SW480 (cell line): ENCODE results near the gene SARDH.

Experiments
- DNase-seq: peaks from one replicate; pipeline ENCODE4 v3.0.0-alpha.2; 2016; ENCODE audit warnings: low spot score

Gene SARDH

GRCh38 chr9:133734590-133735414 is 3.4 kb downstream of the SARDH start:
- no peak for DNase-seq

DNA sequence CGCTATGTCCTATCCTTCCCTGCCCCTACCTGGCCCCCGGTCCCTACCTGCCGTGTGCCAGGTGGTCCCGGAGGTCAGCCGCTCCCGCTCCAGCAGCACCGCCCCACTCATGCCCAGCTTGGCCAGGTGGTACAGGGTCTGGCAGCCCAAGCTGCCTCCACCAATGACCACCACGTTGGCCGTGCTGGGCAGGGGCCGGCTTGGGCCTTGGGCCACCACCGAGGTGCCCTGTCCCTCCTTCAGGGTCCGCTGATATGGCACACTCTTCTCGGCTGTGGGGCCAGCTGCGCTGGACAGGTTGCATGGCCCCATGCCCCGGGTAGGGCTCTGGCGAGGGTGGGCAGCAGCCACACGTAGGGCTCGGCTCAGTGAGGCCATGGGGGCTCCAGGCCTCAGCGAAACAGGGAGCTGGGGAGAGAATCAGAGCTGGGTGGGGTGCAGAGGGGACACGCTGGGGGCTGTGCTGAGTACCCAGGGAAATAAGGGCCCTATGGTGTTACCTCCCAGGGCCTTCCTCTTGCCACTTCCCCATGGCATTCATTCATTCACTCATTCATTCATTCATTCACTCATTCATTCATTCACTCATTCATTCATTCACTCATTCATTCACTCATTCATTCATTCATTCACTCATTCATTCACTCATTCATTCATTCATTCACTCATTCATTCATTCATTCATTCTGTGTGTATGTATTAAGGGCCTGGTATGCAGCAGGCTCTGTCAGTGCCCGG is 4.2 kb downstream of the SARDH start:
- DNase-seq, result no peak

DNA sequence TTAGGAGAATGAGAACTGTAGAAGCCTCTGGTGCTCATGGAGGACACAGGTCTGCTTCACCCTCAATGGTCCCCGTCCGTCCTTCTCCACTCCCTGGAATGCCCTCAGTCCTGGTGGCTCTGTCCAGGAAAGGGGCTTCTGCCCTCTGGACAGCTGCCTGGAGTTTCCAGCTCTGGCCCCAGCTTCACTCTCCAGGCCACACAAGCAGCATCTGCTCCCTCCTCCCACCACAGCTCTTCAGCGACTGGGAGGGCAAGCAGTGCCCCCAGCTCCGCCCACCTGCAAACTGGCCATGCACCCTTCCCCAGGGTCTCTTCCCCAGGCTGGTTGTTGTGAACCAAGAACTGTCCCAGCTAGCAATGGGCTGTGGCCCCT is 4.7 kb downstream of the SARDH start:
- DNase-seq, result no peak

GRCh38 chr9:133732639-133733408 is 5.3 kb downstream of the SARDH start:
- no peak for DNase-seq

DNA sequence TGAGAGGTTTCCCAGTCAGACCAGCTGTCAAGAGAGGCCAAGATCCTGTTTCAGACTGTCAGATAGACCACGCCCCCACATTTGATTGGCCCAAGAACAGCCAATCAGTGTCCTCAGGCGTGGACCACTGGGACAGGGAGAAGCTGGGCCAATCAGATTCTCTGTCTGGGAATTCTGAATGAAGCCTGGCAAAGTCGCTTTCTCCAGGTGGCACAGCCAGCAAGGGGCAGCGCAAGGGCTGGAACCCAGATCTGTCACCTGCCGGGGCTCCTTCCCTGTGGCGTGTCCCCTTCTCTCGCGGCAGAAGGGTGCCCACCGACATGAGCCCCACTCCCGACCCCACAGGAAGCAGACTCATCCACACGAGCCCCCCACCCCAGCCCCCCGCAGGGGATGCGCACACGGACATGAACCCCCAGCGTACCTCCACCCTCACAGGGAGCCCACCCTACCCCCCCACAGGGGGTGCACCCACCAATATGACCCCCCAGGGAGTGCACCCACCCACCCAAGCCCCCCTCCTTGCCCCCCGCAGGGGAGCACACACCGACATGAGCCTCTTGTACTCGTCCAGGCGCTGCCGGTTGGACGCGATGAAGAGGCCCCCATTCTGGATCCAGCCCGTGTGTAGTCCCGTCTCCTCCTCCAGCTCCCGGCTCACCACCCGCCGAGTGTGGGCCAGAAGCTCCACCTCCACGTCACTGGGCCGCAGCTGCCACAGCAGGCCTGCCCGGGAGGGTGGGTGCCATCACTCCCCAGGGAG is 6.1 kb downstream of the SARDH start:
- peak; percentile 65 for DNase-seq

- DNase-seq, result no peak
Observed at GRCh38 chr9:133730994-133731715, 7.0 kb downstream of the SARDH start.

DNA sequence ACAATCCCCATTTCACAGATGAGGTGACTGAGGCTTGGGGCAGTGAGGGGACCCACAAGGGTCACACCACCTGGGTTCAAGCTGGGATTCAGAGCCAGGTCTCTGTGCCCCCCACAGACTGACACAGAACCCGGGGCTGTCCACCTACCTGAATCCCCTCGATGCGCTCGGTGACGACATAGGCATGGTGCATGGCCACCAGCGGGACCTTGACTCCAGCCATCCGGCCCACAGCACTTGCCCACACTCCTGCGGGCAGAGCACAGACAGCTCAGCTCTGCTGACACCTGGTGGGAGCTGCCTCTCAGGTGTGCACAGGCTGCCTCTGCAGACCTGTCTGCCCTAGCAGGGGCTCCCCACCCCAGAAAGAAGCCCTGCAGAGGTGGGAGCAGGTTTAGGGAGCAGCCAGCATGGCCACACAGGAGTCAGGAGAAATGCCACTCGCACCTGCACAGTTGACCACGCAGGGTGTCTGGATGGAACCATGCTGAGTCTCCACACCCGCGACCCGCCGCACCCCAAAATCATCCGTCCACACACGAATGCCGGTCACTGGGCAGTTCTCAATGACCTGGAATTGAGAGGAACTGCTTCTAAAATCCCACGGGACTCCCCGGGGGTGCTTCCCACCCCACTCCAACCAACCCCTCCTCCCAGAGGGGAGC is 8.4 kb downstream of the SARDH start:
- no peak for DNase-seq

DNA sequence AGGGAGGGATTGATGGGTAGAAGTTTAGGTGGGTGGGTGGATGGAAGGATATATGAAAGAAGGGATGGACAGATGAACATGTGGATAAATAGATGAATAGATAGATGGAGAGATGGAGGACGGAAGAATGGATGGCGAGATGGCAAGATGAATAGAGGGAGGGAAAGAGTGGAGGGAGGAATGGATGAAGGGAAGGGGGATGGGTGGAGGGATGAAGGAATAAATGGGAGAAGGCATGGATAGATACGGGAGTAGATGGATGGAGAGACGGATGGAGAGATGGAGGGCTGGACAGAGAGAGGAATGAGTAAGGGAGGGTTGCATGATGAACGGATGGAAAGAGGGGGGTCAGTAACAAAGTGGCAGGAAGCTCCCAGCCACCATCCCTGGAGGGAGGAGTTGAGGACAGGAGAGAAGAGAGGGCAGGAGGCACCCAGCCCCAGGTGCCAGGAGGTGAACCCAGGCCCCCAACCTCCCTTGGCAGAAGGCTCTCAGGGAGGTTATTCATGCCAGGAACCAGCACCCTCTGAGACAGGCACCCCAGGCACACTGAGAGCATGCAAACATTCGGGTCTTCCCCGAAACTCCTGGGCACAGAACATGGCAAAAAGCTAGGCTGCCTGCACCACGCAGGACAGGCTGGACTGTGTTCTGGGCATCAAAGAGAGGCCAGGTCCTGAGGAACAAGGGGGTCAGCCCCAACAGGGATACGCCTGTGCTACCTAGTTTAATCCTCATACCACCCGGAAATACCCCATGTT is 9.1 kb downstream of the SARDH start:
- no peak for DNase-seq

- DNase-seq, result no peak
Observed at GRCh38 chr9:133727876-133728441, 10.2 kb downstream of the SARDH start.

DNA sequence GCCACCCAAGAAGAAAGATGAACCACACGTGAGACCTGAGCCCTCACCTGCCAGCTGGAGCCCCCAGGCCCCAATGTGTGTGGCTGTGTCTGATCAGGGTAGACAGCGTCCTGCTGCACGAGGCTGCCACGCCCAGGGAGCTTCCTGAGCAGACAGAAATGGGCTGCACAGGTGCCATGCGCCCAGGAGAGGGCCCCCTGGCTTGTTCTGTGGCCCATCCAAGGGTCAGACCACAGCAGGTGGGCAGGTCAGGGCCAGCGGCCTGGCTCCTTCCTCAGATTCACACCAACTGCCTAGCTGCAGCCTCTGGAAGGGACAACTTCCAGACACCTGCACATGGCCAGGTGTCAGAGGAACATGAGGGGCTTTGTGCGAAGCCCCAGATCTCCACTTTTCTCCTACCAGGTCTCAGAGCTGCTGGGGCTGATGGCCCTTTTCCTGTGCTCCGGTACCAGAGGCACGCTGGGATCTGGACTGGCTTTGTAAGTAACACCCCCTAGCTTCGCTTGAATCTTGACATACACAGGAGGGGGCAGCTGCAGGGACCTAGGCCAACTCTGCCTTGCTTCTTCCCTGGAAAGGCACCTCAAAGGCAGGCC is 10.8 kb downstream of the SARDH start:
- DNase-seq, result peak; percentile 42

DNA sequence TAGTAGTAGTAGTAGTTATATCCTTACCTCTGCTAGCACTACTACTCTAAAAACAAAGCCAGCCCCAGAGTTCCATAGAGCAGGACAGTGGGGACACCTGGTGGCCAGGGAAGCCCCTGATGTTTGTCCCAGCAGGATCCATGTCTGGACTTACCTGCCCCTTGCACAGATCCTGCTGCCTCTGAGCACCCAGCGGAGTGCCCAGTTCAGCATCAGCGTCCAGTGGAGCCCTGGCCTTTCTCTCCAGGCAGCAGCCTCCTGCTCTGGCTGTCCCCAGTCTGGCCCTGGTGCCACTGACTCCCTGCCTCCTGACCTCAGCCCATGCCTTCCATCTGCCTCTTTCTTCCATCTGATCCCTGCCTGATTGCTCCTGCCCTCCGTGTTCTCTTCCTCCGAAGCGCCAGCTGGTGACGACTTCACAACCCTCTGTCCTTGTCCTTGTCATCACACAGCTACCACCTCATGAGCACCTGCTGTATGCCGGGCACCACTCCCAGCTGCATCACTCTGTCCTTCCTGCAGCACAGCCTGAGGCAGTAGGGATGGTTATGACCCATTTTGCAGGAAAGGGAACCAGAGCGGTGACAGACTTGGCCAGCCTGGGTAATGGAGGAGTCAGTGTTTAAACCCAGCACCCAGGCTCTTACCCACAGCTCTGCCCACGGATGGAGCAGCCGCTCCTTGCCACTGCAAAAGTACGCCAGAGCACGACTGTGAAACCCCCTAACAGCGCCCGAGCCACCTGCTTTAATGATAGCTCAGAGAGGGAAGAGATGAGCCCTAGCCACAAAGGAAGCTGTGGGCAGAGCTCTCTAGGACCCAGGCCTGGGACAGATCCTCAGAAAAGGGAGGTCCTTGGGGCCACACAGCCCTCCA is 11.5 kb downstream of the SARDH start:
- peak; percentile 78 for DNase-seq

GRCh38 chr9:133725886-133726285 is 12.3 kb downstream of the SARDH start:
- no peak for DNase-seq

DNA sequence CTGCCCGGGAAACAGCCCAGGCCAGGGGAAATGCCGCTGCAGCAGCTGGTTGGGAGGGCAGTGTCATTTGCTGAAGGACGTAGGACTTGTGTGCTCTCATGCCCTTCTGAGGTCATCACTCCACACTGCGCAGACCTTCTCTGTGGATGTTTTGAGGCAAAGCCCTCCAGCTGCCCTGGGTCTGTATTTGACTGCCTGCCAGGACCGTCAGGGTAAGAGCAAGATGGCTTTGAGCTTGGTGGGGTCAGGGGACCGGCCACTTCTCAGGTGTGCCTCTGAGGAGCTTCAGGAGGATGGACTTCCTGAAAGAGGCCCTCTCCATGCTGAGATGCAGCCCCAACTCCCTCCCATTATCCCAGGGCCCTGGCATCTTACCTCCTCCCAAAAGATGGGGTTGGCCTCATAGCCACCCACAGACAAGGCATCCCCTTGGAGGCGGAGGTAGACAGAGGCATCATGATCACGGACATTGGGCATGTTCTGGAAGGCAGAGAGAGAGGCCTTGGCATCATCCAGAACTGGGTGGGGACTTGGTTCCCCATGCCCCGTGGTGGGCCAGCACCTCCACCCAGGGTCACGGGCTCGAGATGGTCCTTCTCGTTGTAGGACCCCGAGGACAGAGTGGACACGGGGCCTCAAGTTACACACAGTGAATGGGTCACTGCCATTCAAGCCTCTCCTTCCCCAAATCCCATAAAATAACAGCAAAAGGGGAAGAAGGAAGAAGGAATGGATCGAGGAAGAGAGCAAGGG is 19.4 kb downstream of the SARDH start:
- DNase-seq, result no peak

- no peak for DNase-seq
Observed at GRCh38 chr9:133717113-133718031, 20.8 kb downstream of the SARDH start.

DNA sequence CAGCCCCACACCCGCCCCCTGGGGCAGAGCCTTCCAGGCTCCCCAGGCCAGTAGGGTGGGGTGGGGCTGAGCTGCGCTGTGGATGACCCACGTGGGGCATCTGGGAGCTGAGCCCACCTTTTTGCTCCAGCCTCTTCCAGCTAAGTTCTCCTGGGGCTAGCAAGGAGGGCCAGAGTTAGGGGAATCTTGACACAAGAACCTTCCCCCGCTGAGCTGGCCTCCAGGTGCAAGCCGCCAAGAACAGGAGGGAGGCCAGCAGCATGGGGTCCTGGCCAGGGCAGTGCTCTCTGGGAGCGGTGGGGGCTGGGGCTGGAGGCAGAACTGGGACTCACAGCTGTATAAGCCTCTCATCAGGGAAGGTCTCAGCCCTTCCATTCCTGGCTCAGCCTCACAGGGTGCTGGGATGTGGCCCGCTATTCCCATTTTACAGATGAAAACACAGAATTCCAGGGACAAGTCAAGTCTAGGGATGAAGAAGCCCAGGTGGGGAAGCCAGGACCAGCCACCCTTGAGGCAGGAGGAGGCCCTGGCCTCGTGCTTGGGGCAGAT is 21.5 kb downstream of the SARDH start:
- no peak for DNase-seq
